K562 (cell line): ENCODE measurements around the gene HS3ST1. TPM values are rescaled to one million over a fixed set of nuclear protein-coding genes. Genes with fewer than 3 reads are reported as not detected.

ENCODE experiments used
- ATAC-seq: fragments of 200-7000 bp; cut with Tn5 transposase; 3 replicates; pipeline ENCODE4 v1.9.1; 2020; ENCODE audit warnings: moderate library complexity
- BruUV-seq: library from RNA; stranded (reverse); fragments of 400-500 nt; replicated peaks from 2 replicates; lab custom pipeline; 2021; lab: Mats Ljungman, UMichigan
- CTCF ChIA-PET: fragments of 300-600 bp; formaldehyde crosslinking; extraction: SDS; loops from one replicate; lab custom pipeline; 2021; ENCODE audit warnings: low intra/inter-chr PET ratio; lab: Yijun Ruan, JAX
- POLR2A ChIA-PET: fragments of 300-600, 350-650 bp; sonication (Branson Sonifier 250); formaldehyde crosslinking; extraction: SDS; loops from one replicate; lab custom pipeline; 2021; ENCODE audit warnings: antibody characterized with exemption, inconsistent platforms; lab: Yijun Ruan, JAX
- DNase-seq, 4 experiments: peaks; one replicate each; pipeline versions ENCODE4 v3.0.0 to v3.0.0-alpha.2; 2011 to 2018; ENCODE audit warnings: low spot score in 3 of 4, mixed read lengths in 3 of 4; ENCODE audit errors: extremely low read depth in 1 of 4
- FAIRE-seq: peaks from 2 replicates; lab custom pipeline; 2011; peaks lifted over from hg19 to GRCh38; lab: Jason Lieb, UNC
- H2AFZ ChIP-seq: 2 replicates; pipeline ENCODE4 v1.6.0; 2011; ENCODE audit warnings: low read depth, low read length, control low read depth, inconsistent platforms
- H3K27ac ChIP-seq: fragments of 200-600 bp; 3 replicates; pipeline ENCODE4 v1.8.0; 2011; ENCODE audit warnings: low read depth, mild to moderate bottlenecking, control low read depth, inconsistent platforms, low read length, moderate library complexity, mixed read lengths; ENCODE audit errors: extremely low read depth
- H3K27me3 ChIP-seq, 2 experiments: fragments of 300-600 bp in 1 of 2; 2 replicates in 1 of 2; 3 replicates in 1 of 2; pipeline versions ENCODE4 v1.6.0 to v1.8.0; 2011; ENCODE audit warnings: inconsistent platforms in 2 of 2, low read length in 2 of 2, mild to moderate bottlenecking in 1 of 2, mixed read lengths in 1 of 2, moderate library complexity in 1 of 2; ENCODE audit not compliant: control insufficient read depth in 2 of 2, insufficient read depth in 2 of 2
- H3K36me3 ChIP-seq: fragments of 300-600 bp; 3 replicates; pipeline ENCODE4 v1.8.0; 2011; ENCODE audit warnings: mild to moderate bottlenecking, low read length, inconsistent platforms; ENCODE audit not compliant: control insufficient read depth, insufficient read depth
- H3K4me1 ChIP-seq, 2 experiments: fragments of 200-600 bp in 1 of 2; replicated peaks in 1 of 2; 2 replicates in 1 of 2; 3 replicates in 1 of 2; pipeline versions ENCODE4 v1.5.1 to v1.8.0; 2011; ENCODE audit warnings: inconsistent platforms in 2 of 2, low read length in 2 of 2, mild to moderate bottlenecking in 1 of 2, mixed read lengths in 1 of 2, moderate library complexity in 1 of 2; ENCODE audit not compliant: control insufficient read depth in 2 of 2, insufficient read depth in 2 of 2
- H3K4me2 ChIP-seq: 2 replicates; pipeline ENCODE4 v1.6.1; 2011; ENCODE audit warnings: low read length, control low read depth, inconsistent platforms, mixed read lengths; ENCODE audit not compliant: insufficient read depth
- H3K4me3 ChIP-seq: fragments of 200-600 bp; sonication (generic), shearing (Covaris generic); 2 replicates; pipeline ENCODE4 v1.5.1; 2016; ENCODE audit warnings: control low read depth, inconsistent platforms
- H3K79me2 ChIP-seq: fragments of 200-600 bp; 3 replicates; pipeline ENCODE4 v1.8.0; 2011; ENCODE audit warnings: low read length, inconsistent platforms; ENCODE audit not compliant: control insufficient read depth, insufficient read depth
- H3K9ac ChIP-seq, 2 experiments: 2 replicates each; pipeline versions ENCODE4 v1.6.0 to v1.6.1; 2011; ENCODE audit warnings: low read depth in 2 of 2, low read length in 2 of 2, control low read depth in 1 of 2, inconsistent platforms in 1 of 2, mild to moderate bottlenecking in 1 of 2, mixed read lengths in 1 of 2; ENCODE audit not compliant: insufficient read depth in 1 of 2
- H3K9me1 ChIP-seq: one replicate; pipeline ENCODE4 v1.6.0; 2011; ENCODE audit warnings: inconsistent platforms, mild to moderate bottlenecking, low read length, moderate library complexity; ENCODE audit not compliant: control insufficient read depth, insufficient read depth
- H3K9me3 ChIP-seq: replicated peaks from 2 replicates; pipeline ENCODE4 v1.5.1; 2011; ENCODE audit warnings: low read depth, low read length, inconsistent platforms; ENCODE audit not compliant: control insufficient read depth, insufficient read depth
- H4K20me1 ChIP-seq: replicated peaks from 2 replicates; pipeline ENCODE4 v1.6.1; 2011; ENCODE audit warnings: low read length, inconsistent platforms, mixed read lengths; ENCODE audit not compliant: control insufficient read depth, insufficient read depth
- ATF7 ChIP-seq: fragments of 450-650 bp; IDR thresholded peaks from 2 replicates; pipeline ENCODE4 v1.7.1; 2014; ENCODE audit warnings: mild to moderate bottlenecking, moderate library complexity
- C11orf30 ChIP-seq: fragments of 450-650 bp; IDR thresholded peaks from 2 replicates; pipeline ENCODE4 v1.6.1; 2016; ENCODE audit warnings: low read depth, mild to moderate bottlenecking
- CBFA2T3 ChIP-seq: fragments of 450-650 bp; IDR thresholded peaks from 2 replicates; pipeline ENCODE4 v1.6.1; 2017
- CSDE1 ChIP-seq, 2 experiments: fragments of 450-650 bp; IDR thresholded peaks; 2 replicates each; pipeline ENCODE4 v1.6.1; 2016; ENCODE audit warnings: mild to moderate bottlenecking in 1 of 2
- HNRNPH1 ChIP-seq: fragments of 200-400 bp; formaldehyde crosslinking; optimal IDR thresholded peaks from 2 replicates; pipeline ENCODE3; 2017; ENCODE audit warnings: low read depth, mild to moderate bottlenecking, low read length, moderate library complexity
- NRF1 ChIP-seq, 2 experiments: fragments of 450-650 bp; IDR thresholded peaks in 1 of 2; conservative IDR thresholded peaks in 1 of 2; 2 replicates each; pipeline ENCODE4 v1.6.1; 2014; ENCODE audit warnings: mild to moderate bottlenecking in 2 of 2
- NUFIP1 ChIP-seq: fragments of 450-650 bp; IDR thresholded peaks from 2 replicates; pipeline ENCODE4 v1.6.1; 2018; ENCODE audit not compliant: partially characterized antibody
- RFX7 ChIP-seq: fragments of 250-450 bp; sonication (Bioruptor Pico); IDR thresholded peaks from 2 replicates; pipeline ENCODE4 v1.5.1; 2021; ENCODE audit warnings: mild to moderate bottlenecking
- SMARCB1 ChIP-seq: IDR thresholded peaks from 2 replicates; pipeline ENCODE4 v1.6.1; 2011; ENCODE audit warnings: improper control_type of control experiment, low read depth; ENCODE audit not compliant: insufficient read length
- ZNF316 ChIP-seq: fragments of 450-650 bp; IDR thresholded peaks from 2 replicates; pipeline ENCODE4 v1.6.1; 2016
- ZNF695 ChIP-seq: fragments of 450-650 bp; formaldehyde crosslinking; IDR thresholded peaks from 2 replicates; pipeline ENCODE4 v1.4.0; 2020; ENCODE audit warnings: mild to moderate bottlenecking, moderate library complexity
- ZNF707 ChIP-seq: fragments of 250-450 bp; sonication (Bioruptor Pico); conservative IDR thresholded peaks from 2 replicates; pipeline ENCODE4 v1.8.0; 2022; ENCODE audit warnings: inconsistent platforms, mild to moderate bottlenecking, moderate library complexity
- ZNF830 ChIP-seq: fragments of 250-450 bp; sonication (Bioruptor Pico); IDR thresholded peaks from 2 replicates; pipeline ENCODE4 v1.5.0; 2021; ENCODE audit warnings: mild to moderate bottlenecking
- WGBS: fragments of 100-300 bp; shearing (Covaris generic); methylation state at CpG from one replicate; pipeline ENCODE4 v1.1.6; 2016; ENCODE audit warnings: low coverage, mixed read lengths; ENCODE audit not compliant: insufficient coverage; ENCODE audit errors: missing lambda C conversion rate; 5-methylcytosine and 5-hydroxymethylcytosine counted together
- in situ Hi-C: fragments of 300-500 bp; cut with MboI; formaldehyde crosslinking; loops from 4 replicates; pipeline ENCODE4 v1.15.0; 2018; ENCODE audit warnings: inconsistent platforms, mixed read lengths
- intact Hi-C: fragments of 100-400 bp; cut with micrococcal nuclease; formaldehyde crosslinking; loops from 2 replicates; pipeline ENCODE4 v1.14.2; 2022
- polyA plus RNA-seq, 8 experiments: library from polyadenylated mRNA; depleted of rRNA in 4 of 8; stranded (reverse) in 5 of 8; unstranded in 3 of 8; fragments of >200 nt; fragmentation: Nextera tagmentation in 2 of 8; fragmentation: Illumina TruSeq in 1 of 8; extraction: Ambion mirVana in 2 of 8; extraction: Trizol in 1 of 8; gene quantifications; 2 replicates each; pipeline versions ENCODE4 v1.2.1 to v1.2.3, GENCODE V29; 2011 to 2014; ENCODE audit warnings: inconsistent platforms in 1 of 8, missing spikeins in 1 of 8
- total RNA-seq, 7 experiments: library from RNA; depleted of rRNA in 6 of 7; stranded (reverse); fragments of >200 nt in 6 of 7; fragmentation: Illumina TruSeq in 2 of 7; extraction: Trizol in 2 of 7; gene quantifications; 2 replicates each; pipeline versions ENCODE4 v1.2.1 to v1.2.3, GENCODE V29; 2011 to 2021; ENCODE audit warnings: low replicate concordance in 1 of 7
- TF ChIP-seq, protein P1 (sequence below): conservative IDR thresholded peaks from 2 replicates; pipeline ENCODE4 v1.6.1; 2011; ENCODE audit warnings: low read depth, mild to moderate bottlenecking, low read length; ENCODE audit not compliant: control insufficient read depth
- TF ChIP-seq, protein P2 (sequence below): sonication (generic); formaldehyde crosslinking; IDR thresholded peaks from 2 replicates; pipeline ENCODE4 v1.8.0; 2022; ENCODE audit warnings: missing genetic modification reagents, mild to moderate bottlenecking, borderline replicate concordance
- TF ChIP-seq, protein P3 (sequence below): sonication (generic); formaldehyde crosslinking; IDR thresholded peaks from 2 replicates; pipeline ENCODE4 v1.8.1; 2022; ENCODE audit warnings: missing genetic modification reagents
- TF ChIP-seq, protein P4 (sequence below): fragments of 450-650 bp; formaldehyde crosslinking; IDR thresholded peaks from 2 replicates; pipeline ENCODE4 v1.4.0; 2022; ENCODE audit warnings: mild to moderate bottlenecking, moderate library complexity
- TF ChIP-seq, protein P5 (sequence below): fragments of 250-450 bp; sonication (Bioruptor Pico); IDR thresholded peaks from 2 replicates; pipeline ENCODE4 v1.9.0; 2021; ENCODE audit warnings: mild to moderate bottlenecking

Gene HS3ST1
- total and polyA plus RNA-seq, 9 of the 15 experiments (the other 6 are each of a cell fraction or from before 2014, with no cell fraction given), result 0.02 TPM; not detected in 8

DNA sequence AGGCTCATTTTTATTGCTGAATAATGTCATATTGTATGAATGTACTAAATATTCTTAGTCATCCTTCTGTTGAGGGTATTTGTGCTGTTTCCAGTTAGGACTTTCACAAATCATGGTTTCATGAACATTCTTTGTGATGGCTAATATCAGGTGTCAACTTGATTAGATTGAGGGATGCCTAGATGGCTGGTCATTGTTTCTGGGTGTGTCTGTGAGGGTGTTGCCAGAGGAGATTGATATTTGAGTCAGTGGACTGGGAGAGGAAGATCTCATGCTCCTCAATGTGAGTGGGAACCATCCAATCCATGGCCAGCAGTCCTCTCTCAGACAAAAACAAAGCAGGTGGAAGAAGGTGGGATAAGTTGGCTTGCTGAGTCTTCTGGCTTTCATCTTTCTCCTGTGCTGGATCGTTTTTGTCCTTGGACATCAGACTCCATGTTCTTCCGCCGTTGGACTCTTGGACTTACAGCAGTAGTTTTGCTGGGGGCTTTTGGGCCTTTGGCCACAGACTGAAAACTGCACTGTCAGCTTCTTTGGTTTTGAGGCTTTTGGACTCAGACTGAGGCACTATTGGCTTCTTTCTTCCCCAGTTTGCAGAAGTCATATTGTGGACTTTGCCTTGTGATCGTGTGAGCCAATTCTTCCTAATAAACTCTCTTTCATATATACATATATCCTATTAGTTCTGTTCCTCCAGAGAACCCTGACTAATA lies 11.9 kb upstream of the HS3ST1 start (continued):
- TF ChIP-seq ZNF707 (CRISPR knock-in tag) (no peak), NUFIP1 (no peak), CSDE1 (IDR thresholded peaks at IDR 0.05) (no peak), NRF1 (conservative IDR thresholded peaks at IDR 0.05 in 1 of 2, IDR thresholded peaks at IDR 0.05 in 1 of 2) (no peak), HNRNPH1 (no peak), CBFA2T3 (no peak), ZNF830 (no peak), C11orf30 (no peak), RFX7 (no peak), SMARCB1 (no peak), ZNF316 (peak; percentile 15; the same call in 1 of the 2 replicates)
- TF ChIP-seq, protein P1, sequence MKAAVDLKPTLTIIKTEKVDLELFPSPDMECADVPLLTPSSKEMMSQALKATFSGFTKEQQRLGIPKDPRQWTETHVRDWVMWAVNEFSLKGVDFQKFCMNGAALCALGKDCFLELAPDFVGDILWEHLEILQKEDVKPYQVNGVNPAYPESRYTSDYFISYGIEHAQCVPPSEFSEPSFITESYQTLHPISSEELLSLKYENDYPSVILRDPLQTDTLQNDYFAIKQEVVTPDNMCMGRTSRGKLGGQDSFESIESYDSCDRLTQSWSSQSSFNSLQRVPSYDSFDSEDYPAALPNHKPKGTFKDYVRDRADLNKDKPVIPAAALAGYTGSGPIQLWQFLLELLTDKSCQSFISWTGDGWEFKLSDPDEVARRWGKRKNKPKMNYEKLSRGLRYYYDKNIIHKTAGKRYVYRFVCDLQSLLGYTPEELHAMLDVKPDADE, result no peak

DNA sequence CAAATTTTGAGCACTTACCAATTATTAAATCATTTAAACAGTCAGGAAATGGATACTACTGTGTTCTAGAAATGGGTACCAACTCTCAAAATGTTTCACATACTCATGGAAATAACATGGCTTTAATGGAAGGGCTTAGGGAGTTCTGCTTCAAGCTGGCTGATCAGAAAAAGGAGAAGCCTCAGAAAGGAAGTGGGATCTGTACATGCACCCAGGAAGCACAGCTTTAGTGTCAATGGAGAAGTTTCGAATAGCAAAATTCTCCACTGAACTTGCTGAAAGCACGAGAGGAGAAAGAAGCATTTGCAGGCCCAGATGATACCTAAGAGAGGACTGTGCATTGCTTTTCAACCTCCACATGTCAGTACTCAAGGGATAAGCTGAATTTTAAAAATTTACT lies 11.1 kb upstream of the HS3ST1 start:
- Histone ChIP-seq H3K4me1 (no peaks in the 10 kb centered on the region), H3K4me2 (no peak overlapping the region)
- TF ChIP-seq, protein P2, sequence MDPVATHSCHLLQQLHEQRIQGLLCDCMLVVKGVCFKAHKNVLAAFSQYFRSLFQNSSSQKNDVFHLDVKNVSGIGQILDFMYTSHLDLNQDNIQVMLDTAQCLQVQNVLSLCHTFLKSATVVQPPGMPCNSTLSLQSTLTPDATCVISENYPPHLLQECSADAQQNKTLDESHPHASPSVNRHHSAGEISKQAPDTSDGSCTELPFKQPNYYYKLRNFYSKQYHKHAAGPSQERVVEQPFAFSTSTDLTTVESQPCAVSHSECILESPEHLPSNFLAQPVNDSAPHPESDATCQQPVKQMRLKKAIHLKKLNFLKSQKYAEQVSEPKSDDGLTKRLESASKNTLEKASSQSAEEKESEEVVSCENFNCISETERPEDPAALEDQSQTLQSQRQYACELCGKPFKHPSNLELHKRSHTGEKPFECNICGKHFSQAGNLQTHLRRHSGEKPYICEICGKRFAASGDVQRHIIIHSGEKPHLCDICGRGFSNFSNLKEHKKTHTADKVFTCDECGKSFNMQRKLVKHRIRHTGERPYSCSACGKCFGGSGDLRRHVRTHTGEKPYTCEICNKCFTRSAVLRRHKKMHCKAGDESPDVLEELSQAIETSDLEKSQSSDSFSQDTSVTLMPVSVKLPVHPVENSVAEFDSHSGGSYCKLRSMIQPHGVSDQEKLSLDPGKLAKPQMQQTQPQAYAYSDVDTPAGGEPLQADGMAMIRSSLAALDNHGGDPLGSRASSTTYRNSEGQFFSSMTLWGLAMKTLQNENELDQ (CRISPR knock-in tag), result no peak
- TF ChIP-seq, protein P3, sequence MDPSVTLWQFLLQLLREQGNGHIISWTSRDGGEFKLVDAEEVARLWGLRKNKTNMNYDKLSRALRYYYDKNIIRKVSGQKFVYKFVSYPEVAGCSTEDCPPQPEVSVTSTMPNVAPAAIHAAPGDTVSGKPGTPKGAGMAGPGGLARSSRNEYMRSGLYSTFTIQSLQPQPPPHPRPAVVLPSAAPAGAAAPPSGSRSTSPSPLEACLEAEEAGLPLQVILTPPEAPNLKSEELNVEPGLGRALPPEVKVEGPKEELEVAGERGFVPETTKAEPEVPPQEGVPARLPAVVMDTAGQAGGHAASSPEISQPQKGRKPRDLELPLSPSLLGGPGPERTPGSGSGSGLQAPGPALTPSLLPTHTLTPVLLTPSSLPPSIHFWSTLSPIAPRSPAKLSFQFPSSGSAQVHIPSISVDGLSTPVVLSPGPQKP (CRISPR knock-in tag), result no peak
- TF ChIP-seq, protein P4, sequence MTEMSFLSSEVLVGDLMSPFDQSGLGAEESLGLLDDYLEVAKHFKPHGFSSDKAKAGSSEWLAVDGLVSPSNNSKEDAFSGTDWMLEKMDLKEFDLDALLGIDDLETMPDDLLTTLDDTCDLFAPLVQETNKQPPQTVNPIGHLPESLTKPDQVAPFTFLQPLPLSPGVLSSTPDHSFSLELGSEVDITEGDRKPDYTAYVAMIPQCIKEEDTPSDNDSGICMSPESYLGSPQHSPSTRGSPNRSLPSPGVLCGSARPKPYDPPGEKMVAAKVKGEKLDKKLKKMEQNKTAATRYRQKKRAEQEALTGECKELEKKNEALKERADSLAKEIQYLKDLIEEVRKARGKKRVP (CRISPR knock-in tag), result no peak
- TF ChIP-seq ZNF695 (CRISPR knock-in tag), result no peak
- TF ChIP-seq, protein P5, sequence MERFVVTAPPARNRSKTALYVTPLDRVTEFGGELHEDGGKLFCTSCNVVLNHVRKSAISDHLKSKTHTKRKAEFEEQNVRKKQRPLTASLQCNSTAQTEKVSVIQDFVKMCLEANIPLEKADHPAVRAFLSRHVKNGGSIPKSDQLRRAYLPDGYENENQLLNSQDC (CRISPR knock-in tag), result no peak
- no peak for TF ChIP-seq ATF7
- TF ChIP-seq, all 486 proteins: peak for 0
- H3K9me1 ChIP-seq, result no peaks in the 10 kb centered on the region
- no peaks in the 10 kb centered on the region for H3K9me3 ChIP-seq
- FAIRE-seq (no peak), DNase-seq (no peak), ATAC-seq (no peak)
- no TSS peak for BruUV-seq
- no peak overlapping the region for H3K9ac ChIP-seq
- POLR2A ChIA-PET, result no interaction called here
- no peaks in the 10 kb centered on the region for H4K20me1 ChIP-seq
- 0% methylated on average over 2 of the region's 2 CpGs for WGBS
- no peaks in the 10 kb centered on the region for H3K79me2 ChIP-seq
- no peak overlapping the region for H2AFZ ChIP-seq
- CTCF ChIA-PET, result no interaction called here
- H3K27me3 ChIP-seq, result no peaks in the 10 kb centered on the region
- no peak overlapping the region for H3K27ac ChIP-seq
- no peak overlapping the region for H3K4me3 ChIP-seq
- in situ Hi-C loops, result no loop called here
- intact Hi-C loops, result no loop called here
- H3K36me3 ChIP-seq, result no peaks in the 10 kb centered on the region
